Measurements from ENCODE around the gene FBXO38. TPM values are rescaled to one million over a fixed set of nuclear protein-coding genes. Genes with fewer than 3 reads are reported as not detected.

The FBXO38 gene
- total and polyA plus RNA-seq, 9 of the 15 experiments (the other 6 are each of a cell fraction or from before 2014, with no cell fraction given): 7.4 to 39.4 (median 29.3) TPM

- TF ChIP-seq TCFL5 (CRISPR knock-in tag; conservative IDR thresholded peaks at IDR 0.05): no peak
- TF ChIP-seq EGR1 (conservative IDR thresholded peaks at IDR 0.05): no peak
- no peak for TF ChIP-seq SNRNP70 (optimal IDR thresholded peaks at IDR 0.05; ENCODE audit: low read depth, low read length)
- TF ChIP-seq BMI1 (IDR thresholded peaks at IDR 0.05; ENCODE audit: low read length): no peak
- no peak for TF ChIP-seq SAFB2 (IDR thresholded peaks at IDR 0.05; ENCODE audit: borderline replicate concordance, low read depth, low read length, severe bottlenecking)
- no peak for TF ChIP-seq PHB2 (IDR thresholded peaks at IDR 0.05; ENCODE audit: low read depth)
- TF ChIP-seq, protein P1, sequence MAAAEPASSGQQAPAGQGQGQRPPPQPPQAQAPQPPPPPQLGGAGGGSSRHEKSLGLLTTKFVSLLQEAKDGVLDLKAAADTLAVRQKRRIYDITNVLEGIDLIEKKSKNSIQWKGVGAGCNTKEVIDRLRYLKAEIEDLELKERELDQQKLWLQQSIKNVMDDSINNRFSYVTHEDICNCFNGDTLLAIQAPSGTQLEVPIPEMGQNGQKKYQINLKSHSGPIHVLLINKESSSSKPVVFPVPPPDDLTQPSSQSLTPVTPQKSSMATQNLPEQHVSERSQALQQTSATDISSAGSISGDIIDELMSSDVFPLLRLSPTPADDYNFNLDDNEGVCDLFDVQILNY (CRISPR knock-in tag; IDR thresholded peaks at IDR 0.05): no peak
- peak; percentile 37; the same call in 1 of the 2 replicates for TF ChIP-seq JUND (IDR thresholded peaks at IDR 0.05; ENCODE audit: borderline replicate concordance, low read depth, low read length)
- TF ChIP-seq JUND (tag; IDR thresholded peaks at IDR 0.05; ENCODE audit: borderline replicate concordance, low read depth, low read length): no peak
- TF ChIP-seq, protein P2, sequence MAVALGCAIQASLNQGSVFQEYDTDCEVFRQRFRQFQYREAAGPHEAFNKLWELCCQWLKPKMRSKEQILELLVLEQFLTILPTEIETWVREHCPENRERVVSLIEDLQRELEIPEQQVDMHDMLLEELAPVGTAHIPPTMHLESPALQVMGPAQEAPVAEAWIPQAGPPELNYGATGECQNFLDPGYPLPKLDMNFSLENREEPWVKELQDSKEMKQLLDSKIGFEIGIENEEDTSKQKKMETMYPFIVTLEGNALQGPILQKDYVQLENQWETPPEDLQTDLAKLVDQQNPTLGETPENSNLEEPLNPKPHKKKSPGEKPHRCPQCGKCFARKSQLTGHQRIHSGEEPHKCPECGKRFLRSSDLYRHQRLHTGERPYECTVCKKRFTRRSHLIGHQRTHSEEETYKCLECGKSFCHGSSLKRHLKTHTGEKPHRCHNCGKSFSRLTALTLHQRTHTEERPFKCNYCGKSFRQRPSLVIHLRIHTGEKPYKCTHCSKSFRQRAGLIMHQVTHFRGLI (CRISPR knock-in tag; IDR thresholded peaks at IDR 0.05): no peak
- no peak for TF ChIP-seq HNRNPH1 (optimal IDR thresholded peaks at IDR 0.05; ENCODE audit: low read depth, low read length)
- TF ChIP-seq, protein P3, sequence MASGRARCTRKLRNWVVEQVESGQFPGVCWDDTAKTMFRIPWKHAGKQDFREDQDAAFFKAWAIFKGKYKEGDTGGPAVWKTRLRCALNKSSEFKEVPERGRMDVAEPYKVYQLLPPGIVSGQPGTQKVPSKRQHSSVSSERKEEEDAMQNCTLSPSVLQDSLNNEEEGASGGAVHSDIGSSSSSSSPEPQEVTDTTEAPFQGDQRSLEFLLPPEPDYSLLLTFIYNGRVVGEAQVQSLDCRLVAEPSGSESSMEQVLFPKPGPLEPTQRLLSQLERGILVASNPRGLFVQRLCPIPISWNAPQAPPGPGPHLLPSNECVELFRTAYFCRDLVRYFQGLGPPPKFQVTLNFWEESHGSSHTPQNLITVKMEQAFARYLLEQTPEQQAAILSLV (tag; IDR thresholded peaks at IDR 0.05): no peak
- TF ChIP-seq, protein P4, sequence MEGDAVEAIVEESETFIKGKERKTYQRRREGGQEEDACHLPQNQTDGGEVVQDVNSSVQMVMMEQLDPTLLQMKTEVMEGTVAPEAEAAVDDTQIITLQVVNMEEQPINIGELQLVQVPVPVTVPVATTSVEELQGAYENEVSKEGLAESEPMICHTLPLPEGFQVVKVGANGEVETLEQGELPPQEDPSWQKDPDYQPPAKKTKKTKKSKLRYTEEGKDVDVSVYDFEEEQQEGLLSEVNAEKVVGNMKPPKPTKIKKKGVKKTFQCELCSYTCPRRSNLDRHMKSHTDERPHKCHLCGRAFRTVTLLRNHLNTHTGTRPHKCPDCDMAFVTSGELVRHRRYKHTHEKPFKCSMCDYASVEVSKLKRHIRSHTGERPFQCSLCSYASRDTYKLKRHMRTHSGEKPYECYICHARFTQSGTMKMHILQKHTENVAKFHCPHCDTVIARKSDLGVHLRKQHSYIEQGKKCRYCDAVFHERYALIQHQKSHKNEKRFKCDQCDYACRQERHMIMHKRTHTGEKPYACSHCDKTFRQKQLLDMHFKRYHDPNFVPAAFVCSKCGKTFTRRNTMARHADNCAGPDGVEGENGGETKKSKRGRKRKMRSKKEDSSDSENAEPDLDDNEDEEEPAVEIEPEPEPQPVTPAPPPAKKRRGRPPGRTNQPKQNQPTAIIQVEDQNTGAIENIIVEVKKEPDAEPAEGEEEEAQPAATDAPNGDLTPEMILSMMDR (IDR thresholded peaks at IDR 0.05 in 2 of 3, conservative IDR thresholded peaks at IDR 0.05 in 1 of 3; ENCODE audit: insufficient read depth in 2 of 3, low read depth in 1 of 3, low read length in 3 of 3): no peak
- no peak for TF ChIP-seq ILF3 (IDR thresholded peaks at IDR 0.05; ENCODE audit: borderline replicate concordance)
- TF ChIP-seq ZNF707 (CRISPR knock-in tag; conservative IDR thresholded peaks at IDR 0.05): no peak
- no peak for TF ChIP-seq SMARCB1 (IDR thresholded peaks at IDR 0.05; ENCODE audit: insufficient read length, low read depth)
- no peak for TF ChIP-seq BRF2 (IDR thresholded peaks at IDR 0.05; ENCODE audit: borderline replicate concordance, insufficient read depth, insufficient read length)
- no peak for TF ChIP-seq TRIM28 (IDR thresholded peaks at IDR 0.05)
- TF ChIP-seq PYGO2 (tag; IDR thresholded peaks at IDR 0.05): no peak
- TF ChIP-seq CTBP1 (IDR thresholded peaks at IDR 0.05; ENCODE audit: borderline replicate concordance): 0 out of 2 replicates have a peak, but pooled peaks have one; percentile 28
- no peak for TF ChIP-seq CHD2 (IDR thresholded peaks at IDR 0.05; ENCODE audit: low read depth, low read length)
- TF ChIP-seq TCF3 (CRISPR knock-in tag; IDR thresholded peaks at IDR 0.05): peak; percentile 19; the same call in 1 of the 2 replicates
- no peak for TF ChIP-seq KHSRP (IDR thresholded peaks at IDR 0.05)
- TF ChIP-seq SLC30A9 (CRISPR knock-in tag; IDR thresholded peaks at IDR 0.05): no peak
- TF ChIP-seq NR2F6 (CRISPR knock-in tag; IDR thresholded peaks at IDR 0.05): no peak
These were observed 42.0 kb downstream of the FBXO38 start (continued) for GRCh38 chr5:148425808-148426207.

Data from K562 (cell line).